Amygdala (tissue), 56 donors: ENCODE measurements around the gene LDAH.

Experiments
- DNase-seq, 56 donors: peaks; one replicate each; lab custom pipeline; 2025; lab: John Stamatoyannopoulos, UW

The LDAH gene

GRCh38 chr2:20642055-20642971 is 180.6 kb downstream of the LDAH start:
- DNase-seq = peak in 53 of 56 donors; percentile 9 to 88 (median 61)

DNA sequence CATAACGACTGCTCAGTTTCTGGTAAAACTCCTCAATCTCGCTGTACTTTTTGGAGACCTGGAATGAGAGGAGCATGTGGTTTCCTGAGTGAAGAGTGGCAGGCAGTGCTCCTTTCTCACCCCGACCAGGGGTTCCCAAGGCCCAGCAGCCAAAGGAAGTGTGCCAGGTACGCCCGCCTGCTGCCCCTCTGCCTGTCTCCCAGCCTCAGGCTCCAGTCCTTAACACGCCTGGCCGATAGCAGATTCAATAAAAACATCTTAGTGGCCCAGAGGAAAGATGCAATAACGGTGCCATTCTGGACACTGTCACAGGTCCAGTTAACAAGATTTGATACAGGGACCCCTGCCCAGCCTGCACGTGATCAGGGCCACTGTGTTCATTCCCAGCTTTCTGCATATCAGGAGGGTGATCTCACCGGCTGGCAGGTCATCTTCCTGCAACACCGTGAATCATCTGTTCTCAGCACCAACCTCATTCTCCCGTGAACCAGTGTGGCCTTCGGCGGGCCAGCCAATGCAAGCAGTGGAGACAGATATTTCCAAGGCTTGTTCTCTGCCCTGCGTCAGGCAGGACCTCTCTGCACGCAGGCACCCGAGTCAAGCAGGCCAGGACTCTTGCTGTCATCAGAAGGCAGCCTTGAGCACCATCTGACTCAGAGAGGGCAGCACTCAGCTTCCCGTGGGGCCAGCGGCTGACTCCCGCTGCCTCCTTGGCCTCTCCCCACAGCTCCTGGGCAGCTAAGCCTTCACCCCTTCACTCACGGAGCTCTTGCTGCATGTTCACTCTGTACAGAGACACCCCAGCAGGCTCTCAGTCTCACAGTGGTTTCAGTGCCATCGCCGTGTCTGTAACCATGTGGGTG is 181.5 kb downstream of the LDAH start:
- peak in 1 of 56 donors; percentile 32 for DNase-seq

DNA sequence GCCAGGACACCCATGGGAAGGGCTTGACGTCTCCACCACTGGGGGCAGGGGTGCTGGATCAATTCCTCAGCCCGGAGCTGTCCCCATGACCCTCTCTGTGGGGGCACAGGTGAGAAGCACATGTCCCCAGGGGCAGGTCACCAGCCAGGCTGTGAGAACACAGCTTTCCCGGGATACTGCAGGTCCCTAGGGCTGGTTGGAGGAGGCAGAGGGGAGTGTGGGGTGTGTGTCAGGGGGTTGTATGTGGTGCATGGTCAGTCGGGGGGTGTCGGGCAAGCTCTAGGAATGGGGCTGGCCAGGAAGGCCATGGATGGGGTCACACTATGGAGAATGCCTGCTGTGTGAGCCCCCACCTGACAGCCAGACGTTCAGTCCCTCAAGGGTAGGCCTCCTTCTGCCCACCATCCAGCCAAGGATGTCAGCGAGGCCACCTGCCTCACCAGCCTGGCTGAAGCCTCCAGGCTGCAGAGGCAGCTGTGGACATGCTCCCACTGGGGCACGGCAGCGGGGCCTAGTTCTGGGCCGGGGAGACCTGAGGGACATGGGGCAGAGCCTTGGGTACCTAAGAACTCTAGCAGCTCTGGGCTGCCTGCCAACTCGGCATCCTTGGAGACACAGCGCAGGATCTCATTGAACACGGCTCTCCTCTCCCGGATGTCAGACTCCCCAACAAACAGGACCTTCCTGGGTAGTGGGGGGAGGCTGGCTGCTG is 182.3 kb downstream of the LDAH start:
- peak in 16 of 56 donors; percentile 19 to 48 (median 32) for DNase-seq

- DNase-seq = no peak
Measured at GRCh38 chr2:20638646-20639430, 184.1 kb downstream of the LDAH start.

GRCh38 chr2:20638014-20638413 is 184.9 kb downstream of the LDAH start:
- no peak for DNase-seq

DNA sequence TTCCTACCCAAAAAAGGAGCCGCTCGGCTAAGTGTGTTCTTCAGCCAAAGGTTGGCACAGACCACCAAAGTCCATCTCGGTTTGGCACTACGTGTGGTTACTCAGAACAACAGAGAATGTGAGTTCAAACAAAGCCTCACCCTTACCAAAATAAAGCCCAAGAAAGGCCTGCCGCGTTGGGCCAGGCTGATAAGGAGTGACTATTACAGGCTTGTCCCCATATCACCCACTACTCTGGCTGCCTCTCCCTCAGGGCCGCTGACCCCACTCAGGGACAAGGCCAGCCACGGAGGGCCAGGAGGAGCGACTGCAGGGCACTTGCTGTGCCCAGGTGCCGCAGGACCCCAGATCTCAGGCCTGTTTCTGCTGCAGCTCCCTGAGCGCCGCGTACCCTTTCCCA is 185.8 kb downstream of the LDAH start:
- DNase-seq = peak in 2 of 56 donors; percentile 17 to 28

- peak in 55 of 56 donors; percentile 24 to 90 (median 76) for DNase-seq
Measured at GRCh38 chr2:20635675-20636584, 187.0 kb downstream of the LDAH start.

GRCh38 chr2:20635113-20635510 is 187.8 kb downstream of the LDAH start:
- no peak for DNase-seq

GRCh38 chr2:20634507-20635112 is 188.3 kb downstream of the LDAH start:
- DNase-seq = no peak
